ENCODE data around the gene TEX11. TPM values are rescaled to one million over a fixed set of nuclear protein-coding genes. Genes with fewer than 3 reads are reported as not detected.

TEX11 gene
- polyA plus RNA-seq, 1 of the 3 experiments (the other 2 are of a cell fraction): not detected

DNA sequence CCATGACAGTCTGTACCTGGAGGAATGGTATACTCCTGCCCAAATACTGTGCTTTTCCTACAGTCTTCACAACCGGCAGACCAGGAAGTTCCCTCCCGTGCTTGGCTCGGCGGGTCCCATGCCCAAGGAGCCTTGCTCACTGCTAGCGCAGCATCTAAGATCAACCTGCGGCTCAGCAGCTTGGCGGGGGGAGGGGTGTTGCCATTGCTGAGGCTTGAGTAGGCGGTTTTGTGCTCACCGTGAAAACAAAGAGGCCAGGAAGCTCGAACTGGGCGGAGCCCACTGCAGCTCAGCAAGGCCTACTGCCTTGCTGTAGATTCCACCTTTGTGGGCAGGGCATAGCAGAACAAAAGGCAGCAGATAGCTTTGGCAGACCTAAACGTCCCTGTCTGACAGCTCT lies 152.7 kb downstream of the TEX11 start (continued):
- TF ChIP-seq, protein P1, sequence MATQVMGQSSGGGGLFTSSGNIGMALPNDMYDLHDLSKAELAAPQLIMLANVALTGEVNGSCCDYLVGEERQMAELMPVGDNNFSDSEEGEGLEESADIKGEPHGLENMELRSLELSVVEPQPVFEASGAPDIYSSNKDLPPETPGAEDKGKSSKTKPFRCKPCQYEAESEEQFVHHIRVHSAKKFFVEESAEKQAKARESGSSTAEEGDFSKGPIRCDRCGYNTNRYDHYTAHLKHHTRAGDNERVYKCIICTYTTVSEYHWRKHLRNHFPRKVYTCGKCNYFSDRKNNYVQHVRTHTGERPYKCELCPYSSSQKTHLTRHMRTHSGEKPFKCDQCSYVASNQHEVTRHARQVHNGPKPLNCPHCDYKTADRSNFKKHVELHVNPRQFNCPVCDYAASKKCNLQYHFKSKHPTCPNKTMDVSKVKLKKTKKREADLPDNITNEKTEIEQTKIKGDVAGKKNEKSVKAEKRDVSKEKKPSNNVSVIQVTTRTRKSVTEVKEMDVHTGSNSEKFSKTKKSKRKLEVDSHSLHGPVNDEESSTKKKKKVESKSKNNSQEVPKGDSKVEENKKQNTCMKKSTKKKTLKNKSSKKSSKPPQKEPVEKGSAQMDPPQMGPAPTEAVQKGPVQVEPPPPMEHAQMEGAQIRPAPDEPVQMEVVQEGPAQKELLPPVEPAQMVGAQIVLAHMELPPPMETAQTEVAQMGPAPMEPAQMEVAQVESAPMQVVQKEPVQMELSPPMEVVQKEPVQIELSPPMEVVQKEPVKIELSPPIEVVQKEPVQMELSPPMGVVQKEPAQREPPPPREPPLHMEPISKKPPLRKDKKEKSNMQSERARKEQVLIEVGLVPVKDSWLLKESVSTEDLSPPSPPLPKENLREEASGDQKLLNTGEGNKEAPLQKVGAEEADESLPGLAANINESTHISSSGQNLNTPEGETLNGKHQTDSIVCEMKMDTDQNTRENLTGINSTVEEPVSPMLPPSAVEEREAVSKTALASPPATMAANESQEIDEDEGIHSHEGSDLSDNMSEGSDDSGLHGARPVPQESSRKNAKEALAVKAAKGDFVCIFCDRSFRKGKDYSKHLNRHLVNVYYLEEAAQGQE (IDR thresholded peaks at IDR 0.05; ENCODE audit: low read depth, low read length): no peak
- TF ChIP-seq TEAD4 (IDR thresholded peaks at IDR 0.05; ENCODE audit: borderline replicate concordance, insufficient read depth) (no peak), FOXJ3 (CRISPR knock-in tag; IDR thresholded peaks at IDR 0.05) (no peak), POLR2AphosphoS5 (IDR thresholded peaks at IDR 0.05; ENCODE audit: low read depth, low read length) (no peak), GATA2 (CRISPR knock-in tag; IDR thresholded peaks at IDR 0.05) (no peak), RFX5 (IDR thresholded peaks at IDR 0.05; ENCODE audit: low read length) (no peak), NFIC (IDR thresholded peaks at IDR 0.05; ENCODE audit: borderline replicate concordance) (no peak), TAF1 (IDR thresholded peaks at IDR 0.05; ENCODE audit: borderline replicate concordance, low read depth, low read length) (no peak), FOSL2 (IDR thresholded peaks at IDR 0.05; ENCODE audit: borderline replicate concordance, low read depth) (no peak), TCF12 (IDR thresholded peaks at IDR 0.05) (no peak), JUND (IDR thresholded peaks at IDR 0.05) (no peak), ELF1 (IDR thresholded peaks at IDR 0.05) (no peak)
- TF ChIP-seq, protein P2, sequence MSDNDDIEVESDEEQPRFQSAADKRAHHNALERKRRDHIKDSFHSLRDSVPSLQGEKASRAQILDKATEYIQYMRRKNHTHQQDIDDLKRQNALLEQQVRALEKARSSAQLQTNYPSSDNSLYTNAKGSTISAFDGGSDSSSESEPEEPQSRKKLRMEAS (IDR thresholded peaks at IDR 0.05; ENCODE audit: low read depth): no peak
- TF ChIP-seq, protein P3, sequence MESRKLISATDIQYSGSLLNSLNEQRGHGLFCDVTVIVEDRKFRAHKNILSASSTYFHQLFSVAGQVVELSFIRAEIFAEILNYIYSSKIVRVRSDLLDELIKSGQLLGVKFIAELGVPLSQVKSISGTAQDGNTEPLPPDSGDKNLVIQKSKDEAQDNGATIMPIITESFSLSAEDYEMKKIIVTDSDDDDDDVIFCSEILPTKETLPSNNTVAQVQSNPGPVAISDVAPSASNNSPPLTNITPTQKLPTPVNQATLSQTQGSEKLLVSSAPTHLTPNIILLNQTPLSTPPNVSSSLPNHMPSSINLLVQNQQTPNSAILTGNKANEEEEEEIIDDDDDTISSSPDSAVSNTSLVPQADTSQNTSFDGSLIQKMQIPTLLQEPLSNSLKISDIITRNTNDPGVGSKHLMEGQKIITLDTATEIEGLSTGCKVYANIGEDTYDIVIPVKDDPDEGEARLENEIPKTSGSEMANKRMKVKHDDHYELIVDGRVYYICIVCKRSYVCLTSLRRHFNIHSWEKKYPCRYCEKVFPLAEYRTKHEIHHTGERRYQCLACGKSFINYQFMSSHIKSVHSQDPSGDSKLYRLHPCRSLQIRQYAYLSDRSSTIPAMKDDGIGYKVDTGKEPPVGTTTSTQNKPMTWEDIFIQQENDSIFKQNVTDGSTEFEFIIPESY (IDR thresholded peaks at IDR 0.05; ENCODE audit: borderline replicate concordance, low read depth): no peak

DNA sequence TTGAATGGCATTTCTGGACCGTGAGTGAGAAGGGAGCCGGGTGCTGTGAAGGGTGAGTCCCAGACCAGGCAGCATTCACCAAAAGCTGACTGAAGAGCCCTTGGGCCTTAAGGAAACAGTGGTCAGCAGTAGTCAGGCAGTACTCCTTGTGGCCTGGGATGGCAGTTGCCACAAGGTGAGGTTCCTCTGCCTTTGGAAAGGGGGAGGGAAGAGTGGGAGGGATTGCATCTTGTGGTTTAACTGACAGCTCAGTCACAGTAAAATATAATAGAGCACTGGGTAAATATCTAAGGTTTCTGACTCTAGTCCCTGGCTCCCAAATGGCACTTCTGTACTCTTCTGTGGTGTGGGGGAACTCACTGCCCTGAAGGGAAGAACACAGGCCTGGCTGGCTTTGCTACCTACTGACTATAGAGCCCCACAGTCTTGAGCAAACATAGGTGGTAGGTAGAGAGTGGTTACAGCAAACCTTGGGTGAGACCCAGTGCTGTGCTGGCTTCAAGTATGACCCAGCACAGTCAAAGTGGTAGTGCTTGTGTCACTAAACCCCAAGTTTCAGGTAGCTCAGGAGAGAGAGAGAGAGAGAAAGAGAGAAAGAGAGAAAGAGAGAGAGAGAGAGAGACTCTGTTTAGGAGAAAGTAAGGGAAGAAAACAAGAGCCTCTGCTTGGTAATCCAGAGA lies 154.2 kb downstream of the TEX11 start:
- POLR2A ChIA-PET: no interaction called here
- no peak overlapping the region for H3K27ac ChIP-seq (ENCODE audit: low read depth in 2 of 2, low read length in 1 of 2)
- TF ChIP-seq, protein P4, sequence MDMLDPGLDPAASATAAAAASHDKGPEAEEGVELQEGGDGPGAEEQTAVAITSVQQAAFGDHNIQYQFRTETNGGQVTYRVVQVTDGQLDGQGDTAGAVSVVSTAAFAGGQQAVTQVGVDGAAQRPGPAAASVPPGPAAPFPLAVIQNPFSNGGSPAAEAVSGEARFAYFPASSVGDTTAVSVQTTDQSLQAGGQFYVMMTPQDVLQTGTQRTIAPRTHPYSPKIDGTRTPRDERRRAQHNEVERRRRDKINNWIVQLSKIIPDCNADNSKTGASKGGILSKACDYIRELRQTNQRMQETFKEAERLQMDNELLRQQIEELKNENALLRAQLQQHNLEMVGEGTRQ (IDR thresholded peaks at IDR 0.05; ENCODE audit: borderline replicate concordance, low read depth, low read length): no peak
- TF ChIP-seq TEAD4 (IDR thresholded peaks at IDR 0.05; ENCODE audit: borderline replicate concordance, insufficient read depth) (no peak), TAF1 (IDR thresholded peaks at IDR 0.05; ENCODE audit: borderline replicate concordance, low read depth, low read length) (no peak), NFIC (IDR thresholded peaks at IDR 0.05; ENCODE audit: borderline replicate concordance) (no peak), GABPA (IDR thresholded peaks at IDR 0.05; ENCODE audit: low read depth) (no peak), ELF1 (IDR thresholded peaks at IDR 0.05) (no peak)
- TF ChIP-seq, protein P5, sequence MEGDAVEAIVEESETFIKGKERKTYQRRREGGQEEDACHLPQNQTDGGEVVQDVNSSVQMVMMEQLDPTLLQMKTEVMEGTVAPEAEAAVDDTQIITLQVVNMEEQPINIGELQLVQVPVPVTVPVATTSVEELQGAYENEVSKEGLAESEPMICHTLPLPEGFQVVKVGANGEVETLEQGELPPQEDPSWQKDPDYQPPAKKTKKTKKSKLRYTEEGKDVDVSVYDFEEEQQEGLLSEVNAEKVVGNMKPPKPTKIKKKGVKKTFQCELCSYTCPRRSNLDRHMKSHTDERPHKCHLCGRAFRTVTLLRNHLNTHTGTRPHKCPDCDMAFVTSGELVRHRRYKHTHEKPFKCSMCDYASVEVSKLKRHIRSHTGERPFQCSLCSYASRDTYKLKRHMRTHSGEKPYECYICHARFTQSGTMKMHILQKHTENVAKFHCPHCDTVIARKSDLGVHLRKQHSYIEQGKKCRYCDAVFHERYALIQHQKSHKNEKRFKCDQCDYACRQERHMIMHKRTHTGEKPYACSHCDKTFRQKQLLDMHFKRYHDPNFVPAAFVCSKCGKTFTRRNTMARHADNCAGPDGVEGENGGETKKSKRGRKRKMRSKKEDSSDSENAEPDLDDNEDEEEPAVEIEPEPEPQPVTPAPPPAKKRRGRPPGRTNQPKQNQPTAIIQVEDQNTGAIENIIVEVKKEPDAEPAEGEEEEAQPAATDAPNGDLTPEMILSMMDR (IDR thresholded peaks at IDR 0.05): no peak
- TF ChIP-seq, protein P6, sequence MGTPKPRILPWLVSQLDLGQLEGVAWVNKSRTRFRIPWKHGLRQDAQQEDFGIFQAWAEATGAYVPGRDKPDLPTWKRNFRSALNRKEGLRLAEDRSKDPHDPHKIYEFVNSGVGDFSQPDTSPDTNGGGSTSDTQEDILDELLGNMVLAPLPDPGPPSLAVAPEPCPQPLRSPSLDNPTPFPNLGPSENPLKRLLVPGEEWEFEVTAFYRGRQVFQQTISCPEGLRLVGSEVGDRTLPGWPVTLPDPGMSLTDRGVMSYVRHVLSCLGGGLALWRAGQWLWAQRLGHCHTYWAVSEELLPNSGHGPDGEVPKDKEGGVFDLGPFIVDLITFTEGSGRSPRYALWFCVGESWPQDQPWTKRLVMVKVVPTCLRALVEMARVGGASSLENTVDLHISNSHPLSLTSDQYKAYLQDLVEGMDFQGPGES (IDR thresholded peaks at IDR 0.05; ENCODE audit: low read depth, low read length): no peak
- 0% methylated on average over 2 of the region's 2 CpGs for WGBS (ENCODE audit: low lambda C conversion rate)
- H3K36me3 ChIP-seq (replicated peaks in 1 of 2; ENCODE audit: control insufficient read depth in 1 of 2, insufficient read depth in 2 of 2, low read length in 1 of 2): no peaks in the 10 kb centered on the region
- H3K9ac ChIP-seq: no peak overlapping the region
- no peaks in the 10 kb centered on the region for H3K9me3 ChIP-seq
- CTCF ChIA-PET: interaction anchor here (1.0 kb wide), 1 partner anchor 15 kb away, joined by 3 read pairs; no protein-coding TSS in a partner anchor
- no peaks in the 10 kb centered on the region for H3K27me3 ChIP-seq (ENCODE audit: insufficient read depth)
- DNase-seq: no peak
- no peak overlapping the region for H3K4me3 ChIP-seq (ENCODE audit: low read depth in 2 of 2, low read length in 1 of 2)
- H4K20me1 ChIP-seq (ENCODE audit: insufficient read depth): no peaks in the 10 kb centered on the region
- no peak overlapping the region for H2AFZ ChIP-seq (ENCODE audit: low read depth)
- H3K79me2 ChIP-seq (ENCODE audit: insufficient read depth): no peaks in the 10 kb centered on the region
- no peak overlapping the region for H3K4me2 ChIP-seq
- H3K4me1 ChIP-seq (ENCODE audit: control insufficient read depth in 1 of 2, insufficient read depth in 2 of 2, low read depth in 1 of 2, low read length in 1 of 2): no peaks in the 10 kb centered on the region
- no peaks in the 10 kb centered on the region for H3K9me2 ChIP-seq
- H3F3A ChIP-seq (replicated peaks; ENCODE audit: insufficient read depth): no peaks in the 10 kb centered on the region
